HepG2 (cell line): ENCODE measurements around the gene ARHGEF38. TPM values are rescaled to one million over a fixed set of nuclear protein-coding genes. Genes with fewer than 3 reads are reported as not detected.

Source experiments
- ATAC-seq: fragments of 200-7000 bp; cut with Tn5 transposase; 3 replicates; pipeline ENCODE4 v1.9.1; 2020; ENCODE audit warnings: mild to moderate bottlenecking, moderate library complexity
- BruUV-seq: library from RNA; stranded (reverse); fragments of 400-500 nt; replicated peaks from 2 replicates; lab custom pipeline; 2021; lab: Mats Ljungman, UMichigan
- CTCF ChIA-PET: fragments of 300-600 bp; formaldehyde crosslinking; extraction: SDS; loops from one replicate; lab custom pipeline; 2021; ENCODE audit warnings: low total read pairs, inconsistent platforms, low intra/inter-chr PET ratio; lab: Yijun Ruan, JAX
- POLR2A ChIA-PET: fragments of 350-600 bp; sonication (Branson Sonifier 250); formaldehyde crosslinking; loops from one replicate; lab custom pipeline; 2020; ENCODE audit warnings: antibody characterized with exemption, inconsistent platforms; lab: Yijun Ruan, JAX
- DNase-seq: peaks from one replicate; pipeline ENCODE4 v3.0.0-alpha.2; 2015; ENCODE audit warnings: low spot score
- FAIRE-seq: peaks from 3 replicates; lab custom pipeline; 2011; peaks lifted over from hg19 to GRCh38; lab: Jason Lieb, UNC
- H2AFZ ChIP-seq: one replicate; pipeline ENCODE4 v1.6.1; 2011; ENCODE audit warnings: low read length, inconsistent platforms
- H3K27ac ChIP-seq: fragments of 300-600 bp; 3 replicates; pipeline ENCODE4 v1.8.0; 2011; ENCODE audit warnings: mixed run types, mild to moderate bottlenecking, mixed read lengths, low read length, inconsistent platforms; ENCODE audit not compliant: insufficient read depth; ENCODE audit errors: extremely low read length
- H3K27me3 ChIP-seq, 2 experiments: fragments of 200-600 bp in 1 of 2; 2 replicates in 1 of 2; 3 replicates in 1 of 2; pipeline versions ENCODE4 v1.6.0 to v1.8.0; 2011; ENCODE audit warnings: low read length in 2 of 2, mild to moderate bottlenecking in 2 of 2, moderate library complexity in 2 of 2, inconsistent platforms in 1 of 2; ENCODE audit not compliant: insufficient read depth in 2 of 2, control insufficient read depth in 1 of 2
- H3K36me3 ChIP-seq, 2 experiments: fragments of 200-600 bp in 1 of 2; replicated peaks in 1 of 2; 2 replicates in 1 of 2; 3 replicates in 1 of 2; pipeline versions ENCODE4 v1.5.1 to v1.8.0; 2011; ENCODE audit warnings: low read length in 2 of 2, inconsistent platforms in 1 of 2; ENCODE audit not compliant: insufficient read depth in 2 of 2, control insufficient read depth in 1 of 2
- H3K4me1 ChIP-seq: 2 replicates; pipeline ENCODE4 v1.5.1; 2012; ENCODE audit warnings: low read length, inconsistent platforms; ENCODE audit not compliant: insufficient read depth
- H3K4me2 ChIP-seq: 2 replicates; pipeline ENCODE4 v1.6.0; 2011; ENCODE audit warnings: low read depth, low read length, inconsistent platforms
- H3K4me3 ChIP-seq, 3 experiments: fragments of 200-600 bp in 1 of 3; sonication (generic), shearing (Covaris generic) in 1 of 3; replicated peaks in 1 of 3; 2 replicates each; pipeline ENCODE4 v1.5.1; 2011 to 2016; ENCODE audit warnings: low read length in 3 of 3, inconsistent platforms in 2 of 3, low read depth in 2 of 3, mild to moderate bottlenecking in 2 of 3, control low read depth in 1 of 3, mixed read lengths in 1 of 3; ENCODE audit not compliant: insufficient read depth in 1 of 3
- H3K79me2 ChIP-seq: one replicate; pipeline ENCODE4 v1.6.1; 2011; ENCODE audit warnings: low read length, inconsistent platforms; ENCODE audit not compliant: insufficient read depth
- H3K9ac ChIP-seq: 2 replicates; pipeline ENCODE4 v1.6.0; 2011; ENCODE audit warnings: mild to moderate bottlenecking, low read depth, low read length, inconsistent platforms; ENCODE audit not compliant: insufficient read depth
- H3K9me3 ChIP-seq: 2 replicates; pipeline ENCODE4 v1.5.1; 2012; ENCODE audit warnings: mild to moderate bottlenecking, low read length
- H4K20me1 ChIP-seq: 2 replicates; pipeline ENCODE4 v1.6.0; 2011; ENCODE audit warnings: inconsistent platforms, mild to moderate bottlenecking, low read length, moderate library complexity; ENCODE audit not compliant: insufficient read depth
- HOXD1 ChIP-seq: sonication (generic); formaldehyde crosslinking; IDR thresholded peaks from 2 replicates; pipeline ENCODE4 v1.5.0; 2020; ENCODE audit warnings: missing genetic modification reagents
- IRX3 ChIP-seq: sonication (generic); formaldehyde crosslinking; IDR thresholded peaks from 2 replicates; pipeline ENCODE4 v1.8.1; 2023; ENCODE audit warnings: mild to moderate bottlenecking, low read depth, missing genetic modification reagents, borderline replicate concordance
- KLF16 ChIP-seq, 2 experiments: sonication (generic) in 1 of 2; formaldehyde crosslinking in 1 of 2; IDR thresholded peaks; 2 replicates each; pipeline versions ENCODE4 v1.6.1 to v1.8.0; 2016 to 2023; ENCODE audit warnings: missing genetic modification reagents in 2 of 2, missing compliant biosample characterization in 1 of 2
- MTERF4 ChIP-seq: sonication (generic); formaldehyde crosslinking; IDR thresholded peaks from 2 replicates; pipeline ENCODE4 v1.8.0; 2023; ENCODE audit warnings: mild to moderate bottlenecking, missing genetic modification reagents
- NCOR1 ChIP-seq: fragments of 200-600 bp; sonication (generic); IDR thresholded peaks from 2 replicates; pipeline ENCODE4 v1.7.0; 2017; ENCODE audit warnings: antibody characterized with exemption, low read length, borderline replicate concordance
- PAX8 ChIP-seq: sonication (generic); formaldehyde crosslinking; IDR thresholded peaks from 2 replicates; pipeline ENCODE4 v1.8.0; 2022; ENCODE audit warnings: mild to moderate bottlenecking, missing genetic modification reagents, borderline replicate concordance
- RELA ChIP-seq: sonication (generic); formaldehyde crosslinking; IDR thresholded peaks from 2 replicates; pipeline ENCODE4 v1.4.0; 2020; ENCODE audit warnings: missing genetic modification reagents
- RFX1 ChIP-seq: fragments of 450-650 bp; IDR thresholded peaks from 2 replicates; pipeline ENCODE4 v1.6.1; 2017
- ZNF382 ChIP-seq: sonication (generic); formaldehyde crosslinking; IDR thresholded peaks from 2 replicates; pipeline ENCODE4 v1.5.0; 2020; ENCODE audit warnings: missing genetic modification reagents, mild to moderate bottlenecking, borderline replicate concordance
- ZNF557 ChIP-seq: sonication (generic); formaldehyde crosslinking; IDR thresholded peaks from 2 replicates; pipeline ENCODE4 v1.4.0; 2020; ENCODE audit warnings: missing genetic modification reagents
- whole genome bisulfite sequencing: methylation state at CpG from one replicate; pipeline ENCODE4 v1.1.6; 2017; ENCODE audit warnings: low lambda C conversion rate; 5-methylcytosine and 5-hydroxymethylcytosine counted together
- in situ Hi-C: cut with HindIII; loops from 2 replicates; pipeline ENCODE4 v1.10.0; 2017; ENCODE audit warnings: low pct_unique_long_range_greater_than_20kb; ENCODE audit not compliant: extremely low pct_ligation_motif_present
- intact Hi-C: fragments of 100-400 bp; cut with micrococcal nuclease; formaldehyde crosslinking; loops from one replicate; pipeline ENCODE4 v1.10.0; 2022; ENCODE audit not compliant: unreplicated experiment
- polyA plus RNA-seq, 8 experiments: library from polyadenylated mRNA; depleted of rRNA in 3 of 8; stranded (reverse) in 7 of 8; unstranded in 1 of 8; fragments of >200 nt; fragmentation: Illumina TruSeq in 4 of 8; extraction: Trizol in 4 of 8; gene quantifications; 2 replicates each; pipeline versions ENCODE4 v1.2.1 to v1.2.3, GENCODE V29; 2011 to 2016; ENCODE audit warnings: low read depth in 4 of 8, missing spikeins in 1 of 8, mixed read lengths in 1 of 8; ENCODE audit not compliant: insufficient read depth in 1 of 8
- total RNA-seq, 5 experiments: library from RNA; depleted of rRNA; stranded (reverse); fragments of >200 nt; fragmentation: Illumina TruSeq; extraction: Trizol; gene quantifications; 2 replicates each; pipeline ENCODE4 v1.2.3, GENCODE V29; 2016; ENCODE audit warnings: low read depth in 1 of 5
- TF ChIP-seq, protein P1 (sequence below): sonication (generic); formaldehyde crosslinking; IDR thresholded peaks from 2 replicates; pipeline ENCODE4 v1.8.1; 2022; ENCODE audit warnings: low read depth, mild to moderate bottlenecking, missing genetic modification reagents
- TF ChIP-seq, protein P2 (sequence below): sonication (generic); formaldehyde crosslinking; IDR thresholded peaks from 2 replicates; pipeline ENCODE4 v1.4.0; 2020; ENCODE audit warnings: mild to moderate bottlenecking, low read depth, missing genetic modification reagents

The ARHGEF38 gene
- total and polyA plus RNA-seq, 2 of the 13 experiments (the other 11 are each of a cell fraction or from before 2014, with no cell fraction given) = not detected

DNA sequence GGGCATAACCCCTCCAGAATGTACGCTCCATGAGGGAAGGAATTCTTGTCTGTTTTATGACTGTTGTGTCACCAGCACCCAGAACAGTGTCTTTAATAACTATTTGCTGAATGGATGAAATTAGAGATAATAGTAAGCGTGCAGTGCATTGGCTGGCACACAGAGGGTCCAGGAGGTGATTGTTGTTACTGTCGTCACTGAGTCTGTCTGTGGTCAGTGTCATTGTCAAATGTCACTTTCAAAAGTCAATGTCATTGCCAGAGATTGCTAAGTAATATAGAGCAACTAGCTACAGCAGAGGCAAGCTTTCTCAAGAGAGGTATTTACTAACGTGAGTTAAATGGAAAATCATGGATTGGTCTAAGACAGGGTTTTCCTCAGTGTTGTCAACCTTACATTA, 70.7 kb downstream of the ARHGEF38 start:
- no peak overlapping the region for H2AFZ ChIP-seq
- FAIRE-seq (no peak), ATAC-seq (no peak)
- POLR2A ChIA-PET = no interaction called here
- CTCF ChIA-PET = no interaction called here
- no peaks in the 10 kb centered on the region for H4K20me1 ChIP-seq
- H3K9ac ChIP-seq = no peak overlapping the region
- no peaks in the 10 kb centered on the region for H3K79me2 ChIP-seq
- WGBS = 43% methylated on average over 4 of the region's 4 CpGs
- no peaks in the 10 kb centered on the region for H3K36me3 ChIP-seq
- no peak overlapping the region for H3K27ac ChIP-seq
- BruUV-seq = no TSS peak
- no peaks in the 10 kb centered on the region for H3K9me3 ChIP-seq
- intact Hi-C loops = no loop called here
- no peak overlapping the region for H3K4me3 ChIP-seq
- H3K4me2 ChIP-seq = no peak overlapping the region
- TF ChIP-seq KLF16 (CRISPR knock-in tag; IDR thresholded peaks at IDR 0.05) = no peak
- TF ChIP-seq RELA = no peak
- no peak for TF ChIP-seq ZNF557 (CRISPR knock-in tag)
- TF ChIP-seq NCOR1 = no peak
- TF ChIP-seq, protein P1, sequence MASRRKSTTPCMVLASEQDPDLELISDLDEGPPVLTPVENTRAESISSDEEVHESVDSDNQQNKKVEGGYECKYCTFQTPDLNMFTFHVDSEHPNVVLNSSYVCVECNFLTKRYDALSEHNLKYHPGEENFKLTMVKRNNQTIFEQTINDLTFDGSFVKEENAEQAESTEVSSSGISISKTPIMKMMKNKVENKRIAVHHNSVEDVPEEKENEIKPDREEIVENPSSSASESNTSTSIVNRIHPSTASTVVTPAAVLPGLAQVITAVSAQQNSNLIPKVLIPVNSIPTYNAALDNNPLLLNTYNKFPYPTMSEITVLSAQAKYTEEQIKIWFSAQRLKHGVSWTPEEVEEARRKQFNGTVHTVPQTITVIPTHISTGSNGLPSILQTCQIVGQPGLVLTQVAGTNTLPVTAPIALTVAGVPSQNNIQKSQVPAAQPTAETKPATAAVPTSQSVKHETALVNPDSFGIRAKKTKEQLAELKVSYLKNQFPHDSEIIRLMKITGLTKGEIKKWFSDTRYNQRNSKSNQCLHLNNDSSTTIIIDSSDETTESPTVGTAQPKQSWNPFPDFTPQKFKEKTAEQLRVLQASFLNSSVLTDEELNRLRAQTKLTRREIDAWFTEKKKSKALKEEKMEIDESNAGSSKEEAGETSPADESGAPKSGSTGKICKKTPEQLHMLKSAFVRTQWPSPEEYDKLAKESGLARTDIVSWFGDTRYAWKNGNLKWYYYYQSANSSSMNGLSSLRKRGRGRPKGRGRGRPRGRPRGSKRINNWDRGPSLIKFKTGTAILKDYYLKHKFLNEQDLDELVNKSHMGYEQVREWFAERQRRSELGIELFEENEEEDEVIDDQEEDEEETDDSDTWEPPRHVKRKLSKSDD (CRISPR knock-in tag) = no peak
- TF ChIP-seq, all 625 proteins: peak for 0
- no peaks in the 10 kb centered on the region for H3K4me1 ChIP-seq
- in situ Hi-C loops = no loop called here
- DNase-seq = no peak
- H3K27me3 ChIP-seq = 0 out of 5 replicates have a peak, but pooled peaks cover 0 to under 1% of the 10 kb centered on the region in 2 experiments

- no peak for DNase-seq
- in situ Hi-C loops = no loop called here
- no peaks in the 10 kb centered on the region for H3K79me2 ChIP-seq
- BruUV-seq = no TSS peak
- intact Hi-C loops = no loop called here
- H3K4me1 ChIP-seq = no peaks in the 10 kb centered on the region
- no peaks in the 10 kb centered on the region for H3K36me3 ChIP-seq
- 2% methylated on average over 4 of the region's 4 CpGs for WGBS
- no peak for ATAC-seq
- CTCF ChIA-PET = no interaction called here
- H3K9ac ChIP-seq = no peak overlapping the region
- H3K4me3 ChIP-seq = no peak overlapping the region
- no peak overlapping the region for H2AFZ ChIP-seq
- FAIRE-seq = no peak
- no peaks in the 10 kb centered on the region for H4K20me1 ChIP-seq
- no peak overlapping the region for H3K27ac ChIP-seq
- H3K27me3 ChIP-seq = 0 out of 5 replicates have a peak, but pooled peaks cover 0 to 4% of the 10 kb centered on the region in 2 experiments
- no peaks in the 10 kb centered on the region for H3K9me3 ChIP-seq
- POLR2A ChIA-PET = no interaction called here
- H3K4me2 ChIP-seq = no peak overlapping the region
- TF ChIP-seq PAX8 (no peak), HOXD1 (no peak), MTERF4 (CRISPR knock-in tag) (no peak), RFX1 (no peak), ZNF382 (no peak), IRX3 (CRISPR knock-in tag) (no peak)
- TF ChIP-seq, protein P2, sequence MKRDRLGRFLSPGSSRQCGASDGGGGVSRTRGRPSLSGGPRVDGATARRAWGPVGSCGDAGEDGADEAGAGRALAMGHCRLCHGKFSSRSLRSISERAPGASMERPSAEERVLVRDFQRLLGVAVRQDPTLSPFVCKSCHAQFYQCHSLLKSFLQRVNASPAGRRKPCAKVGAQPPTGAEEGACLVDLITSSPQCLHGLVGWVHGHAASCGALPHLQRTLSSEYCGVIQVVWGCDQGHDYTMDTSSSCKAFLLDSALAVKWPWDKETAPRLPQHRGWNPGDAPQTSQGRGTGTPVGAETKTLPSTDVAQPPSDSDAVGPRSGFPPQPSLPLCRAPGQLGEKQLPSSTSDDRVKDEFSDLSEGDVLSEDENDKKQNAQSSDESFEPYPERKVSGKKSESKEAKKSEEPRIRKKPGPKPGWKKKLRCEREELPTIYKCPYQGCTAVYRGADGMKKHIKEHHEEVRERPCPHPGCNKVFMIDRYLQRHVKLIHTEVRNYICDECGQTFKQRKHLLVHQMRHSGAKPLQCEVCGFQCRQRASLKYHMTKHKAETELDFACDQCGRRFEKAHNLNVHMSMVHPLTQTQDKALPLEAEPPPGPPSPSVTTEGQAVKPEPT (CRISPR knock-in tag) = no peak
Observed at GRCh38 chr4:105624530-105624929, 72.1 kb downstream of the ARHGEF38 start.
